Stimulated activated CD8-positive, alpha-beta memory T cell treated with anti-CD3 and anti-CD28 coated beads, Interleukin-15, amount 100 ng/mL, for 1 hour (primary cell): ENCODE measurements around the gene UBE2D3.
"Not testable (repeated sequence)": the region's sequence is repeated elsewhere in the genome, so short reads cannot be mapped to it uniquely, and the experiment has no call there.

Experiments
- DNase-seq: peaks from one replicate; pipeline ENCODE4 v3.0.0-alpha.2; 2020; ENCODE audit warnings: low read depth

UBE2D3 gene

DNA sequence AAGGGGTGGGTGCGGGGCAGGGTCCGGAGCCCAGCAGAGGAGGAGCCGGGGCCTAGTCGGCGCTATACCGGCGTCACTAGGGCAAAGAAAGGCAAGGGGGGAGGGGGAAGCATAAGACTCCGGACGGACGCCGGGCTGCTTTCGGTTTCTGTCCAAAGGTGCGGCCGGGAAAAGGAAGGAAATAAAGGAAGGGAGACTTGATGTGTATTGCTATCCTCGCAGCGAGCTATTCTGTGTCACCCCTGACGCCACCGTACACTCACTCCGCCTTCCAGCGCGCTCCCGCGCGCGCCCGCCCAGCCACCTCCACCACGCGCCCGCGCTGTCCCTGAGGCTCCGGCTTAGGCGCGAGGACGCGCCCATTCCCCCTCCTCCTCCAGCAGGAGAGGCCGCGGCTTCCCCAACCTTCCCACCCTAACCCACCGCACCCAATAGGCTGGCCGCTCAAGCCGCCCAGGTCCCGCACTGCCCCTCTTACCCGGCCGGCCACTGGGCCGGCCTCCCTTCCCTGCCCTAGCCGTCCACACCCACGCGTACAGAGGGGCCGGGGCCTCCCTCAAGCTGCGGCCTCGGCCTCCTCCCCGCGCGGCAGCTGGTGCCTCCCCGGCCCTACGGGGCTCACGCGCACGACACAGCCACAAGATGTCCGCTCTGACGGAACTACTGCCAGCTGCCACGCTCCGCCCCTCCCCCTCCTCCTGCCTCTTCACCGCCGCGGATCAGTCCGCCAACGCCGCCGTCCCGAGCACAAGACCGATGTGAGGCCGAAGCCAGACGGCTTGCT, at the start of gene UBE2D3:
Gene UBE2D3 (minus strand): TSS at position 662 of the 784 bp plus-strand sequence. CDS start 1,043 bp downstream, outside the sequence.
- DNase-seq = peak; percentile 86

DNA sequence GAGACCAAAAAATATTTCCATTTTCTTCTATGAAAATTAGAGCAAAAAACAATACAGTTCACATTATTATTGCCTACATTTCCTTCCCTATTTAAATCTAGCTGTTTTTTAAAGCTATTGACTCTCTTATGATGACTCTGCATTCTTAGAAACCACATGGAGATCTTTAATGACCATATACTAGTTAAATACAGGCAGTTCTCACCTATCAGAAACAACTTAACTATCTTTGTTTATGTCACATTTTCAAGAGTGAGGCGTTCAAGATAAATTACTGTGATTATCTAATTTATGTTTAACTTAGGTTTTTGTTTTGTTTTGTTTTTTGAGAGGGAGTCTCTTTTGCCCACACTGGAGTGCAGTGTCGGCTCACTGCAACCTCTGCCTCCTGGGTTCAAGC, 44.4 kb upstream of the UBE2D3 start:
- no peak for DNase-seq

DNA sequence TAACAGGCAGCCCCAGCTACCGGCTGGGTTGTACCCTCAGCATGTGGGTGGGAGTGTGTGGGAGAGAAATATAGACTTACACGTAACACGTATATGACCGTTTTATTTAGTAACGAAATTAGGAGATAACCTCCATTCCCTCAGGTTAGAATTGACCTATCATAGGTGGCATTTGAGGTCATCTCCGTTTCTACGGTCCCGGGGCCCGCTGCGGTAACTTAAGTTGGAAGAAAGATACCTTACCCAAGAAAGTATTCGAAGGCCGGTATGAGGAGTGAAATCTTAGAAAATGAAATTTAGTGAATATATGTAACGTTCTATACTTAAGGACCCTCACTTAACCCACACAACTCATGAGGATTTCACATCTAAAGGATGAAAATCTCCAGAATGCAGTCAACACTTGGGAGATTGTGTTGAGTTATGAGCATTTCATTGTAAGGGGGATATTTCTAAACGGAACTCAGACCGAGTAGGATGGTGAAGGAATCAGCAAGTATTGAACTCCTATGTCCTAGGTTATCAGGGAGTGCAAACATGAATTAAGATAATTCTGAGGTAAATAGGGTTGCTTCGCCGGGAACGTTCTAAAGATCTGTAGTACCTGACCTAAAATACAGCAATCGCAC, 42.3 kb upstream of the UBE2D3 start:
- DNase-seq = no peak

DNA sequence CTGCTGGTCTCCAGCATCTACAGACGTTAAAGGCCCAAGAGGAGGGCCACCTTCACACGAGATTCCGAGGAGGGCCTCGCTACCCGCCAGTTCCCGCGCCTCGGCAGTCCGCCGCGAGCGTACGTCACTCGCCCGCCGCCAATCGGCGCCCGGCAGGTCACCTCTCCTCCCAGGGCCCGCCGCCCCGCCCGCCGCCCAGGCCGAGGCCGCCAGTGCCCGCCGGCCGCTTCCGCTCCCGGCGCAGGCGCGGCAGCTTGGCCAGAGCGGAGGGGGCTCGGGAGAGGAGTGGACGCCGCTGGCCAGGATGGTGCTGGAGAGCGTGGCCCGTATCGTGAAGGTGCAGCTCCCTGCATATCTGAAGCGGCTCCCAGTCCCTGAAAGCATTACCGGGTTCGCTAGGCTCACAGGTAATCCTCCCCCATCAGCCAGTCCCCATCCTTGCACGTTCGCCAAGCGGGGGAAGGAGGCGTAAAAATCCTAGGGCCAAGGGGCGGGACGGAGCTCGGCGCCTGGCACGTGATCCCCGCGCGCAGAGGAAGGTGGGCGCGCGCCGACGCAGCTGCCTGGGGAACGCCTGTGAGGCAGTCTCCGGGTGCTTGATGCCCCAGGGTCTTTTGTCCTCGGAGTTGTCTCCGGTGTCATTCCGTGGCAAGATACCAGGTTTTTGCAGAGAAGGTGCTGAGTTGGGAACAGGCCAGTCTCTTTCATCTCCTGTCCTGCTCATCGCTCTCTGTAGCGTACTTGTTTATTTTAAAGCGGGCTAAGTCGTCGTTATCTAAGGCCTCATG, 41.6 kb upstream of the UBE2D3 start, which contains the start of gene CISD2:
Gene CISD2 (plus strand): TSS at position 212 of the 788 bp plus-strand sequence. CDS start 93 bp downstream, at position 305.
- DNase-seq = peak; percentile 77

DNA sequence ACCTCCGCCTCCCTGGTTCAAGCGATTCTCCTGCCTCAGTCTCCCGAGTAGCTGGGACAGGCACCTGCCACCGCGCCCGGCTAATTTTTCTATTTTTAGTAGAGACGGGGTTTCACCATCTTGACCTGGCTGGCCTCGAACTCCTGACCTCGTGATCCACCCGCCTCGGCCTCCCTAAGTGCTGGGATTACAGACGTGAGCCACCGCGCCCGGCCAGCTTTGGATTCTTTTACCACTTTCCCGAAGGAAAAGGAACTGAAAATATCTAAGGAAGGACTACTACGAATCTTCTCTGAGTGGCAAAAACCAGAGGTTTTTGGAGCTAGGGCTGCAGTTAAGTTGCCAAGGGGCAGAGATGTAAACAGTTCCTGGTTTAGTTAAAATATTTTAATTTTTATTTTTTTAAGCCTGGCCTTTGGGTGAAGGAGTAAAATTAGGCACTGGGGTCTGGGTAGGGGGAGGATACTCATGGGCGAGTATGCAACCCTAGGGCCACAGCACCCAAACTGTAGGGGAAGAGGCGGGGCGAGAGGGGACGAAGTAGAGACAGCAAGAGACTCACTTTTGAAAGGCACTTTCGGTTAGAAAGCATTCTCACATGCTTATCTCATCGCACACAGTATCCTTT, 40.9 kb upstream of the UBE2D3 start:
- DNase-seq = no peak

DNA sequence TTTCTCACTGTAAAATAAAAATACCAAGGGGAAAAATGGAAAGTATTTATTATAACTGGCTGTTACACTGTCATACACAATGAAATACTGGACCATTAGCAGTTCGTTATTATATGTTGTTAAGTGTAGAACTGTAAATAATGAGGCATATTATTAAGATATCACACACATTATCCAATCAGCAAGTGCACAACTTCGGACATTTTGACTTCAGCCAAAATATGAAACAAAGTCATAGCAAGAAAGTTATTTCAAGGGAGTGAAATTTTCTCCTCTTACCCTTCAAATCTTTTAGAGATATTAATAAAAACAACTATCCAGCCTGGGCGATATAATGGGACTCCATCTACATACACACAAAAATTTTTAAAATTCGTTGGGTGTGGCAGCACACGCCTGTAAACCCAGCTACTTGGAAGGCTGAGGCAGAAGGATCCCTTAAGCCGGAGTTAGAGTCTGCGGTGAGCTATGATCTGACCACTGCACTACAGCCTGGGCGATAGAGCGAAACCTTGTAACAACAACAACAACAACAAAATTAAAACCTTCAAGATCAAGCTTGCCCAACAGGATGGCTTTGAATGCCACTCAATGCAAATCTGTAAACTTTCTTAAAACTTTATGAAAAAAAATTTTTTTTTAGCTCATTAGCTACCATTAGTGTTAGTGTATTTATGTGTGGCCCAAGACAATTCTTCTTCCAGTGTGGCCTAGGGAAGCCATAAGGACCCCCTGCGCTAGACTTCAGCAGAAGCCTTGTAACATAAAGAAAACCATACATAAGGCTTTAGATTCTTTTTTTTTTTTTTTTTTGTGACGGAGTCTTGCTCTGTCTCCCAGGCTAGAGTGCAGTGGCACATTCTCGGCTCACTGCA, 40.2 kb upstream of the UBE2D3 start:
- DNase-seq = no peak

DNA sequence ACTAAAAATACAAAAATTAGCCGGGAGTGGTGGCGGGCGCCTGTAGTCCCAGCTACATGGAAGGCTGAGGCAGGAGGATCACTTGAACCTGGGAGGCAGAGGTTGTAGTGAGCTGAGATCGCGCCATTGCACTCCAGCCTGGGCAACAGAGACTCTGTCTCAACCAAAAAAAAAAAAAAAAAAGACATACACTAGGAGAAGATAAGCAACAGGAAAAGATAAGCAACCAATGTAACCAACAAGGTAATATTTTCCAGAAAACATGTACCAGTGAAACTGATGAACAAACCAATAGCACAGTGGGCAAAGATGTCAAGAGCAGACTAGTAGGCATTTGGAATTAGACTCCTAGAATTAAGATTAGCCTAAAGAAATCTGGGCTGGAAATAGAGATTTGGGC, 38.0 kb upstream of the UBE2D3 start:
- DNase-seq = not testable (repeated sequence)

DNA sequence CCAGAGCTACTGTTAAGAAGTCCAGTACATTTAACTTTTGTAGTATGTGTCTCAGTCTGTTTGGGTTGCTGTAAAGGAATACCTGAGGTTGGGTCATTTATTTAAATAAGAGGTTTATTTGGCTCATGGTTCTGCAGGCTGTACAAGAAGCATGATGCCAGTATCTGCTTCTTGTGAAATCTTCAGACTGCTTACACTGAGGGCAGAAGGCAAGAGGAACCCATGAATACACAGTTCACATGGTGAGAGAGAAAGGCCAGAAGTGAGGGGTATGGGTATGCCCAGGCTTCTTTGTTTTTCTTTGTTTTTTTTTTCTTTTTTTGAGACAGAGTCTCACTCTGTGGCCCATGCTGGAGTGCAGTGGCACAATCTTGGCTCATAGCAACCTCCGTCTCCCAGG, 35.4 kb upstream of the UBE2D3 start:
- DNase-seq = no peak

DNA sequence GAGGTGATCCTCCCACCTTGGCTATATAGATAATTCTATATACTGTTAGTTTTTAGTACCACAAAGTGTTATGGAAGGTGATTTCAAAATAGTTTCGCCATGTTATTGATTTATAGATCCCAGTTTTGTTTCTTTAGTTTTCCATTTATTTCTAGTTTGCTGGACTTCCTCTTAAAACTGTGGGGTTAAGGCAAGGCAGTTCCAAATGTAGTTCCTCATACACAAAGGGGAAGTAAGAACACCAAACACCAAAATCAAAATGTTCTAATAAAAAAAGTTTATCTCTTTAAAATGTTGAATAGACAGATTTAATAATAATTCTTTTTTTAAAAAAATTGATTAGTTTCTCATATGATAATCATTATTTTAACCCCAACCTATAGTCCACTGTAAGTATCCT, 34.7 kb upstream of the UBE2D3 start:
- no peak for DNase-seq

DNA sequence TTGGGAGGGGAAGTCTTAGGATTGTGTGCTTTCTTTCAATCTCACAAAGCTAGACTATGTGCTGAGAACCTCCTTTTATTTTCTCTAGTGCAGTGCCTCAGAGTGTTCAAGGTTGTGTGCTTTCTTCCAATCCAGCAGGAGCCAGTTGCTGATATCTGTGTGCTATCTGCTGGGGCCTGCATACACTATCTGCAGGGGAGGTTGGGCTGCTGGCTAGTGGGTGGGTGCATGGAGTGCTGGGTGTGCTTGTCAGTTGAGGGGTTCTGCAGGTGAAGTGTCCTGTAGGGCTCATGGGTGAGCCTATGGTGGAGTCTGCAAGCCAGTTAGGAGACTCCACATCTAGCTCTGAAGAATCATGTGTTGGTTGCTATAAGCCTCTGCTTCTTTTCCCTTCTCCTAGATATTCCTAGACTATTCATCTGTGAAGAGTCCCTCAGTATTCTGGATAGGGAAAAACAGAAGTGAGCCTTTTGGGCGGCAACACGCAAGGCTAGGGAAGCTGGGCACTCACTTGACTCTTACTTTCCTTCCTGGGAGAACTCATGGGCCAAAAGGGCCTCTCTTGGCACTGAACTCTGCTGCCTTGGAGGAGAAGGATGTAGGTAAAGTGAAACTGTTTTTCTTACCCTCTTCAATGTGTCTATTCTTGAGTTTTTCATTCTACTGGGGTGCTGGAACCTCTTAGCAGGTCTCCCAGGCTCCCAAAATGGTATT, 33.4 kb upstream of the UBE2D3 start:
- no peak for DNase-seq

DNA sequence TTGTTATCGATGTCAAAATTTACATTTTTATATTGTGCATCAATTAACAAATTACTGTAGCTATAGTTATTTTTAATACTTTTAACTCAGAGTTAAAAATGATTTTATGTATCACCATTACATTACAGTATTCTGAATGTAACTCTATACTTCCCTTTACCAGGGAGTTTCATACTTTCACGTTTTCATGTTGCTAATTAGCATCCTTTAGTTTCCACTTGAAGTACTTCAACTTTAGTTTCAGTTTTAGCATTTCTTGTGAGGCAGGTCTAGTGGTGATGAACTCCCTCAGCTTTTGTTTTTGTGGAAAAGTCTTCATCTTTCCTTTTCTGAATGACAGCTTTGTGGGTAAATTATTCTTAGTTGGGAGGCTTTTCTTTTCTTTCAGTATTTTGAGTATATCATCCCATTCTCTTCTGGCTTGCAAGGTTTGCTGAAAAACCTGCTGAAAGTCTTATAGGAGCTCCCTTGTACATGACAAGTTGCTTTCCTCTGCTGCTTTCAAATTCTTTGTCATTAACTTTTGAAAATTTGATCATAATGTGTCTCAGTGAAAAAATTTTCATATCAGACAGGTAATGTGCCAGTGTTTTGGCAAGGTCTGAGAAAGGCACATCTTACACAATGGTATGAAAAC, 31.6 kb upstream of the UBE2D3 start:
- no peak for DNase-seq

DNA sequence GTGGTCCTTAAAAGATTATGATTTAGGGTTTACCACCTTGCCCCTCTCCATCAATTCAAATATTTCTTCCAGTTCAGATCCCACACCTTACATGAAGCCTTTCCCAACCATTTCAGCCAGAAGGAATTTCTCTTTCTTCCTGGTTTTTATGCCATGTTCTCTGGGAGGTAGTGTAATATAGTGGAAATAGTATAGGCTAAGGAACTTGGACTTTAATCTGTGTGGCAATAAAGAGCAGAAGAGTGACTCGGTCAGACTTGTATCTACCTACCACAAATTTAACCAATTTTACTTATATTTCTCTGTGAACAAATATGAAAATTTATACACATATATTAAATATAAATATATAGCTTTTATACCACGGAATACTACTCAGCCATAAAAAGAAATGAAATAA, 23.0 kb upstream of the UBE2D3 start:
- DNase-seq = no peak

DNA sequence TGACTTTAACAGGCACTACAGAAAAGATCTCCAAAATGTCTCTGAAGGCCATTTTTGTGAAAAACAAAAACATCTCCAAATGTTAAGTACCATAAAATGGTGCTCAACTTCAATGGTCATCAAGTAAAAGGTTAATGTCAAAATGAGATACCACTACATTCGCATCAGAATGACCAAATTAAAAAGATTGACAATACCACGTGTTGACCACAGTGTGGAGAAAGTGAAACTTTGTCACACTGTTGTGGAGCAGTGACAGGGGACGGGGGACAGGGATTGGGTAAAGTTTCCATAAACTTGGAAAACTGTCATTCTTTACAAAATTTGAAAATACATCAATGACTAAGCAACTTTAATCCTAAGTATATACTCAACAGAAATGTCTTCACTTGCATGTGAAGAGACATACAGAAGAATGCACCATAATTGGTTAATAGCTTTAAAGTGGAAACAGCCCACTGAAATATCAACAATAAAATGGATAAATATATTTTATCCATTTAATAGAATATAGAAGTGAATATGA, 22.3 kb upstream of the UBE2D3 start:
- no peak for DNase-seq

DNA sequence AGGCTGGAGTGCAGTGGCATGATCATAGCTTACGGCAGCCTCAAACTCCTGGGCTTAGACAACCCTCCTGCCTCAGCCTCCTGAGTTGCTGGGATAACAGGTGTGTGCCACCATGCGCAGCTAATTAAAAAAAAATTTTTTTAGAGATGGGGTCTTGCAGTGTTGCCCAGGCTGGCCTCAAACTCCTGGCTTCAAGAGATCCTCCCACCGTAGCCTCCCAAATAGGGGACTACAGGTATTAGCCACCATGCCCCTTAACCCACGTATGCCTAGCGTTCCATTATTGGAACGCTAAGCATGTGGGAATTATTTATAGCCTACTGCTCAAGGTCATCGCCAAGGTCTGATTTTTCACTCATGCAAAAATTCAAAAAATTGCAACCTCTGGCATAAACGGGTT, 20.3 kb upstream of the UBE2D3 start:
- no peak for DNase-seq

DNA sequence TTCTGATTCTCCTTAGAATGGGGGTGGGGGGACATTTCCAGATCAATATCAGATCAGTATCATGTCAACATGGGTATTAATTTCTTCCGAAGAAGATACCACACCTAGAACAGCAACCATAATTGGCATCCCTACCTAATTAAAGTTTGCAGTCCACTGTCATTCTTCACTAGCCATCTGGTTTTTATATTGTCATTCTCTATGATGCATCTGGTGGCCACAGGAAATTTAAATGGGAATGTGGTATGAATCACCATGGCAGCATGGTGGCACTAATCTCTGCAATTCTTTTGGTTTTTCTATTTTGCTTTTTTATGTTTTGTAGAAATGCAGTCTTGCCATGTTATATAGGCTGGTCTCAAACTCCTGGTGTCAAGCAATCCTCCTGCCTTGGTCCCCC, 16.6 kb upstream of the UBE2D3 start:
- no peak for DNase-seq

DNA sequence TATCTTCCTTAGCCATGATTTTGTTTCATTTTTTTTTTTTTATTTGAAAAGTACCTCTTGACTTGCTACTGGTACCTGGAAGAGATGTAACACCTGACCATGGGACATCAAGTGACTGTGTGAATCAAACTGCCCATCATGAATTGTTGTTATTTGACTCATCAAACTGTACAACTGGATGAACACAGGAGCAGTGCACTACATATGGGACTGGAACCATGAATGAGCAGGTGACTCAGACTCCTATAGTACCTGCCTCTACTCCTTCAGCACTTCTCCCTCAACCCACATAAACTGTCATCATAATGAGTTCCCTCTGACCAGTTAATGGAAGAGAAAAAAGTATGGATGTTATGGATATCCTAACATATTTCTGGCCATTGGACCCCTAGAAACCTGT, 15.9 kb upstream of the UBE2D3 start:
- no peak for DNase-seq

DNA sequence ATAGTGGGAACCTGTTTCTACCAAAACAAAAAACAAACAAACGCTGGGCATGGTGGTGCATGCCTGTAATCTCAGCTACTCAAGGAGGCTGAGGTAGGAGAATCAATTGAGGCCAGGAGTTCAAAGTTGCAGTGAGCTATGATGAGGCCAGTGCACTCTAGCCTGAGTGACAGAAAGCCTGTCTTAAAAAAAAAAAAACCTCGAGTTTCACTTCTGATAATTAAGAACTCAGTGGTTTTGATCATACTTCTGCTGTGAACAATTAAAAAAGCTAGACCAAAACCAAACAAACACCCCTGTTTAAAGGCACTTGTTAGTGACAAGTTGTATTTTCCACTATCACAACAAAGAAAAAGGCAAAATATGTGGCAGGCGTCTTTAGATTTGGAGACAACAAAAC, 15.0 kb upstream of the UBE2D3 start:
- no peak for DNase-seq

DNA sequence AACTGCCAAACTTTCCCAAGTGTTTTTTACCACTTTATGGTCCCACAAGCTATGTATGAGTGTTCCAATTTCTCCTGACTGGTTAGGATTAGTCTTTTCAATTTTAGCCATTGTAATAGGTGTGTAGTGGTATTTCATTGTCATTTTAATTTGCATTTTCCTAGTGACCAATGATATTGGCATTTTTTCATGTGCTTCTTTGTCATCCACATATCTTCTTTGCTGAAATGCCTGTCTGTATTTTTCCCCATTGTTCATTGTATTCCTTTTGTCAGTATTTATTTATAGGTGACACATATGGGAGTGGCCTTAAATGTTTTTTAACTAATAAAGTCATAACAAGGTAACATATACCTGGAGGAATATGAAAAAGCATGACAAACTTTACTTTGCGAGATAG, 9.2 kb upstream of the UBE2D3 start:
- DNase-seq = no peak

DNA sequence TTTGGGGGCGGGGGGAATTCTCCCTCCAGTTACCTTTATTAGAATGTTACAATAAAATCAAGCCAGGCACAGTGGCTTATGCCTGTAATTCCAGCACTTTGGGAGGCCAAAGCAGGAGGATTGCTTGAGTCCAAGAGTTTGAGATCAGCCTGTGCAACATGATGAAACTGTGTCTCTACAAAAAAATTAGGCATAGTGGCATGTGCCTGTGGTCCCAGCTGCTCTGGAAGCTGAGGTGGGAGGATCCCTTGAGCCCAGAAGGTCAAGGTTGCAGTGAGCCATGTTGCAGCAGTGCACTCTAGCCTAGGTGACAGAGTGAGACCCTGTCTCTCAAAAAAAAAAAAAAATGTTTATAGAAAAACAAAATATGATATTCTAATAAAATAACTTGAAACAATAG, 5.3 kb upstream of the UBE2D3 start:
- no peak for DNase-seq

DNA sequence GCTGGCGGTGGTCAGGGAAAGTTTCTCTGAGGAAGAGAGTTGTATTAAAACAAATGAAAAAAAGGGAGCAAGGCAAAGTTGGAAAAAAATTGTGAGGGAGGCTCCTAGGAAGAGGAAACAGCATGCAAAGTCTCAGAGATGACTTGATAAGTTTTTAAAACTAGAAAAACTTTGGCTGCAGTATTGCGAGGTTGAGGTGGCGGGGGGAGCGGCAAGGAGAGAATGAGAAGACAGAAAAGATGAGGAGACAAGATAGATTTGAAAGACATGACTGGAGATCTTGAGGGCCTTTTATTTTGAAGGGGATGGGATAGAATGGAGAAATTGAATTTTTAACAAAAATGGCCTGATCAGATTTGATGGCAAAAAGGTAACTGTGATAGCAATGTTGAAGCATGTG, 4.8 kb upstream of the UBE2D3 start:
- DNase-seq = no peak
